ENCODE measurements around the gene KIF17.

Gene KIF17

GRCh38 chr1:20715406-20715805 lies 2.4 kb downstream of the KIF17 start:
- TF ChIP-seq, protein P1, sequence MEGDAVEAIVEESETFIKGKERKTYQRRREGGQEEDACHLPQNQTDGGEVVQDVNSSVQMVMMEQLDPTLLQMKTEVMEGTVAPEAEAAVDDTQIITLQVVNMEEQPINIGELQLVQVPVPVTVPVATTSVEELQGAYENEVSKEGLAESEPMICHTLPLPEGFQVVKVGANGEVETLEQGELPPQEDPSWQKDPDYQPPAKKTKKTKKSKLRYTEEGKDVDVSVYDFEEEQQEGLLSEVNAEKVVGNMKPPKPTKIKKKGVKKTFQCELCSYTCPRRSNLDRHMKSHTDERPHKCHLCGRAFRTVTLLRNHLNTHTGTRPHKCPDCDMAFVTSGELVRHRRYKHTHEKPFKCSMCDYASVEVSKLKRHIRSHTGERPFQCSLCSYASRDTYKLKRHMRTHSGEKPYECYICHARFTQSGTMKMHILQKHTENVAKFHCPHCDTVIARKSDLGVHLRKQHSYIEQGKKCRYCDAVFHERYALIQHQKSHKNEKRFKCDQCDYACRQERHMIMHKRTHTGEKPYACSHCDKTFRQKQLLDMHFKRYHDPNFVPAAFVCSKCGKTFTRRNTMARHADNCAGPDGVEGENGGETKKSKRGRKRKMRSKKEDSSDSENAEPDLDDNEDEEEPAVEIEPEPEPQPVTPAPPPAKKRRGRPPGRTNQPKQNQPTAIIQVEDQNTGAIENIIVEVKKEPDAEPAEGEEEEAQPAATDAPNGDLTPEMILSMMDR (IDR thresholded peaks at IDR 0.05), result no peak
- H3K36me3 Mint-ChIP-seq (ENCODE audit: low read depth), result no peaks in the 10 kb centered on the region
- DNase-seq, result no peak
- H3K9me3 Mint-ChIP-seq, result no peaks in the 10 kb centered on the region
- H3K4me3 Mint-ChIP-seq, result no peak overlapping the region
- peaks cover 33% of the 10 kb centered on the region for H3K4me1 Mint-ChIP-seq
- peaks cover 32% of the 10 kb centered on the region for H3K27me3 Mint-ChIP-seq (ENCODE audit: low read depth, poor library complexity)
- no peak overlapping the region for H3K27ac Mint-ChIP-seq

GRCh38 chr1:20713440-20713839 lies 4.4 kb downstream of the KIF17 start:
- Mint-ChIP-seq H3K27me3 (ENCODE audit: low read depth, poor library complexity) (peaks cover 15% of the 10 kb centered on the region), H3K27ac (no peak overlapping the region), H3K36me3 (ENCODE audit: low read depth) (no peaks in the 10 kb centered on the region), H3K9me3 (no peaks in the 10 kb centered on the region), H3K4me3 (no peak overlapping the region), H3K4me1 (peaks cover 26% of the 10 kb centered on the region)
- DNase-seq, result no peak
- TF ChIP-seq, protein P1 (IDR thresholded peaks at IDR 0.05), result no peak

- TF ChIP-seq, protein P1 (IDR thresholded peaks at IDR 0.05), result no peak
- DNase-seq, result no peak
- Mint-ChIP-seq H3K27me3 (ENCODE audit: low read depth, poor library complexity) (peaks cover 13% of the 10 kb centered on the region), H3K27ac (no peak overlapping the region), H3K4me1 (peaks cover 26% of the 10 kb centered on the region), H3K4me3 (no peak overlapping the region), H3K36me3 (ENCODE audit: low read depth) (no peaks in the 10 kb centered on the region), H3K9me3 (no peaks in the 10 kb centered on the region)
These were observed 5.6 kb downstream of the KIF17 start for GRCh38 chr1:20712215-20712577.

GRCh38 chr1:20711285-20712214 lies 6.3 kb downstream of the KIF17 start:
- Mint-ChIP-seq H3K4me1 (peaks cover 24% of the 10 kb centered on the region), H3K4me3 (no peak overlapping the region), H3K27ac (no peak overlapping the region), H3K36me3 (ENCODE audit: low read depth) (no peaks in the 10 kb centered on the region), H3K27me3 (ENCODE audit: low read depth, poor library complexity) (peaks cover 11% of the 10 kb centered on the region), H3K9me3 (no peaks in the 10 kb centered on the region)
- TF ChIP-seq, protein P1 (IDR thresholded peaks at IDR 0.05), result no peak
- peak; percentile 53 for DNase-seq

GRCh38 chr1:20710469-20711284 lies 7.1 kb downstream of the KIF17 start:
- H3K4me1 Mint-ChIP-seq, result peaks cover 19% of the 10 kb centered on the region
- H3K27ac Mint-ChIP-seq, result peak overlapping the region; percentile 88
- TF ChIP-seq, protein P1 (IDR thresholded peaks at IDR 0.05), result no peak
- no peaks in the 10 kb centered on the region for H3K9me3 Mint-ChIP-seq
- H3K36me3 Mint-ChIP-seq (ENCODE audit: low read depth), result no peaks in the 10 kb centered on the region
- peaks cover 4% of the 10 kb centered on the region for H3K27me3 Mint-ChIP-seq (ENCODE audit: low read depth, poor library complexity)
- H3K4me3 Mint-ChIP-seq, result no peak overlapping the region
- no peak for DNase-seq
